Dedifferentiated amniotic fluid mesenchymal stem cell (primary cell): ENCODE data around the gene NDEL1.

Experiments
- DNase-seq: peaks from one replicate; pipeline ENCODE4 v3.0.0-alpha.2; 2016; ENCODE audit errors: extremely low spot score

Gene NDEL1

GRCh38 chr17:8413938-8414337, 21.7 kb upstream of the NDEL1 start:
- DNase-seq: no peak

- DNase-seq: no peak
These were observed 17.9 kb upstream of the NDEL1 start for GRCh38 chr17:8417806-8418205.

GRCh38 chr17:8418471-8418870, 17.2 kb upstream of the NDEL1 start:
- no peak for DNase-seq

- DNase-seq: no peak
These were observed 16.4 kb upstream of the NDEL1 start for GRCh38 chr17:8419305-8419704.

GRCh38 chr17:8420041-8420934, 15.4 kb upstream of the NDEL1 start:
- DNase-seq: no peak

GRCh38 chr17:8421571-8421970, 14.1 kb upstream of the NDEL1 start:
- DNase-seq: no peak

GRCh38 chr17:8426094-8426720, 9.5 kb upstream of the NDEL1 start:
- no peak for DNase-seq

- no peak for DNase-seq
These were observed 8.9 kb upstream of the NDEL1 start for GRCh38 chr17:8426802-8427201.

- no peak for DNase-seq
These were observed 4.7 kb upstream of the NDEL1 start for GRCh38 chr17:8430966-8431365.

GRCh38 chr17:8436169-8436843, 622 bp downstream of the NDEL1 start:
- DNase-seq: peak; percentile 56

- DNase-seq: no peak
These were observed 1.1 kb downstream of the NDEL1 start for GRCh38 chr17:8436844-8437171.

- no peak for DNase-seq
These were observed 2.8 kb downstream of the NDEL1 start for GRCh38 chr17:8438441-8438840.

- DNase-seq: no peak
These were observed 4.0 kb downstream of the NDEL1 start for GRCh38 chr17:8439681-8440080.

- DNase-seq: no peak
These were observed 6.0 kb downstream of the NDEL1 start for GRCh38 chr17:8441690-8442089.

- DNase-seq: no peak
These were observed 6.6 kb downstream of the NDEL1 start for GRCh38 chr17:8442310-8442709.

GRCh38 chr17:8443756-8444155, 8.1 kb downstream of the NDEL1 start:
- no peak for DNase-seq

- DNase-seq: no peak
These were observed 8.8 kb downstream of the NDEL1 start for GRCh38 chr17:8444494-8444893.

- DNase-seq: no peak
These were observed 9.9 kb downstream of the NDEL1 start for GRCh38 chr17:8445536-8445935.

GRCh38 chr17:8447799-8448198, 12.1 kb downstream of the NDEL1 start:
- DNase-seq: no peak

GRCh38 chr17:8448310-8448709, 12.6 kb downstream of the NDEL1 start:
- DNase-seq: no peak

GRCh38 chr17:8451933-8452614, 16.4 kb downstream of the NDEL1 start:
- no peak for DNase-seq

- no peak for DNase-seq
These were observed 17.6 kb downstream of the NDEL1 start for GRCh38 chr17:8453326-8453725.
